Dedifferentiated amniotic fluid mesenchymal stem cell (primary cell): ENCODE data around the gene RBM4.
"Not testable (repeated sequence)": the region's sequence is repeated elsewhere in the genome, so short reads cannot be mapped to it uniquely, and the experiment has no call there.

Experiments
- DNase-seq: peaks from one replicate; pipeline ENCODE4 v3.0.0-alpha.2; 2016; ENCODE audit errors: extremely low spot score

RBM4 gene

DNA sequence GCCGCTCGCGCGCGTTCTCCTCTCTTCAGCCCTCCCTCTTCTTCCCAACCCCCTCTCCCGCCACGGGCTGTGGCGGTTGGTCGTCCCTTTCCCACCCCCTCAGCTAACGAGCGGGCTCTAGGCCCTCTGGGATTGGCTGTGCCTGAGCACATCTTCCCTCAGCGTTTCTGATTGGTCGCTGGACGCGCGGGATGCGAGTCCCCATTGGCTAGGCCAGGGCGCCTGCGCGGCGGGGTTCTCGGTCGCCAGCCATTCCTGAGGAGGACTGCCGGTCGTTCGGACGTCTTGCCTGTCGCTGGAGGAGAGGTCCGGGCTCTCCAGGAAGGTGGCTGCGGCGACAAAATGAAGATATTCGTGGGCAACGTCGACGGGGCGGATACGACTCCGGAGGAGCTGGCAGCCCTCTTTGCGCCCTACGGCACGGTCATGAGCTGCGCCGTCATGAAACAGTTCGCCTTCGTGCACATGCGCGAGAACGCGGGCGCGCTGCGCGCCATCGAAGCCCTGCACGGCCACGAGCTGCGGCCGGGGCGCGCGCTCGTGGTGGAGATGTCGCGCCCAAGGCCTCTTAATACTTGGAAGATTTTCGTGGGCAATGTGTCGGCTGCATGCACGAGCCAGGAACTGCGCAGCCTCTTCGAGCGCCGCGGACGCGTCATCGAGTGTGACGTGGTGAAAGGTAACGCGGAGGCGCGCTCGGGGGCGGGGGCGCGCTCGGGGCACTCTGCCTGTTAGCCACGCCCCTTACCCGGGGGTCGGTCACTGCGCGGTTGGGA lies 21.9 kb upstream of the RBM4 start, which contains the start of gene RBM14:
Gene RBM14 (plus strand): TSS at position 252 of the 776 bp plus-strand sequence. CDS start 91 bp downstream, at position 343.
- peak; percentile 99 for DNase-seq

DNA sequence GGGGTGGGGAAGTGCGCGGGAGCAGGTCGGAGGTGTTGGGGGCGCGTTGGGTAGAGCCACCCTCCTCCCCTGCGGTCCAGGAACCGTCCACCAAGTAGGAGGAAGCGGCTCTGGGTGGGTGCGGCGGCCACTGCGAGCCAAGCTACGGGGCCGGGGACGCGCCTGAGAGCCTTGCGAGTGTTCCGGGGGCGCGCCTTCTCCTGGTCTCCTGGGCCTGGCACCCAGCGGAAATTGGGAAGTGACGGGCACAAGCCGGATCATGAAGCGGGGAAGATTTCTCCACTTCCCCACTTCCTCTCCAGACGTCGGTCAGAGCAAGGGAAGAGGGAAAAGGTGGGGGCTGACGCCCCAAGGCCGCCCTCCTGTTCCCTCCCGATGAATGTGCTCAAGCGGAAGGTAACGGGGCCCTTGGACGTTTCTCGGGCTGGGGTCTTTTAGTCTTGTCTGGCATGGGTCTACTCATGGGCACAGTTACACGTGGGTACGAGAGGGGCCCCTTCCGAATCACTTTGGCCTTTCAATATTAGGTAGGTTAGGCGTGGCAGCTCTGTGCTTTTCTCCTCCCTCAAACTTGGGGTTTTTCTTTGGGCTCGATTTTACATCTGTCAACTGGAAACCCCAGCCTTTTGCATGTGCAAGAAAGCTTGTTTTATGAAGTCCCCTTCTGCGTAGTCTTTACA lies 21.2 kb upstream of the RBM4 start:
- peak; percentile 34 for DNase-seq

DNA sequence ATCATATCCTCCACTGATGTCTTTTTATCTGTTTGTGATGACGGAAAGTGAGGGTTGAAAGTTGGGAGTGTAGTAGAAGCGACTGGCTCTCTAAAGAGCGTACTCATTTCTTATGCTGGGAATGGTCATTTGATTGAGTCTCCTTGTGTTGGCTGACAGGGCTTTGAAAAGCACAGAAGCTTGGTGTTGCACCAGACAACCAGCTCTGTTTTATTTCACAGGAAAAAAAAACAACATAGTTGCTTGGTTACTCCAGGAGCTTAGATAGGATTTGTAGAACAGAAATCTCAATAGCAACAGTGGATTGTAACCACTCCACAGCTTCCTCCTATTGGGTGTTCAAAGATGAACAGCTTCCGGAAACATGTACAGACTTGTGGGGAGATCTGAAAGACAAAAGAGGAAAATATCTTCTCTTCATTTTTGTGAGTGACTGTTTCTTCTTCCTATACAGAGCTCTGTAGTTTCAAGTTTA lies 19.4 kb upstream of the RBM4 start:
- peak; percentile 83 for DNase-seq

- DNase-seq = no peak
Measured at GRCh38 chr11:66624450-66624849, 14.1 kb upstream of the RBM4 start.

DNA sequence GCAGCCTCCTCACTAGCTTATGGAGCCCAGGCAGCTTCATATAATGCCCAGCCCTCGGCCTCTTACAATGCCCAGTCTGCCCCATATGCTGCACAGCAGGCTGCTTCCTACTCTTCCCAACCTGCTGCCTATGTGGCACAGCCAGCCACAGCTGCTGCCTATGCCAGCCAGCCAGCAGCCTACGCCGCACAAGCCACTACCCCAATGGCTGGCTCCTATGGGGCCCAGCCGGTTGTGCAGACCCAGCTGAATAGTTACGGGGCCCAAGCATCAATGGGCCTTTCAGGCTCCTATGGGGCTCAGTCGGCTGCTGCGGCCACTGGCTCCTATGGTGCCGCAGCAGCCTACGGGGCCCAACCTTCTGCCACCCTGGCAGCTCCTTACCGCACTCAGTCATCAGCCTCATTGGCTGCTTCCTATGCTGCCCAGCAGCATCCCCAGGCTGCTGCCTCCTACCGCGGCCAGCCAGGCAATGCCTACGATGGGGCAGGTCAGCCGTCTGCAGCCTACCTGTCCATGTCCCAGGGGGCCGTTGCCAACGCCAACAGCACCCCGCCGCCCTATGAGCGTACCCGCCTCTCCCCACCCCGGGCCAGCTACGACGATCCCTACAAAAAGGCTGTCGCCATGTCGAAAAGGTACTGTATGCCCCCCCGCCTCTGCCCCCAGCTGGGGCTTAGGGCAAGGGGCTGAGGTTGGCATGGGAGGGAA lies 13.3 kb upstream of the RBM4 start:
- no peak for DNase-seq

DNA sequence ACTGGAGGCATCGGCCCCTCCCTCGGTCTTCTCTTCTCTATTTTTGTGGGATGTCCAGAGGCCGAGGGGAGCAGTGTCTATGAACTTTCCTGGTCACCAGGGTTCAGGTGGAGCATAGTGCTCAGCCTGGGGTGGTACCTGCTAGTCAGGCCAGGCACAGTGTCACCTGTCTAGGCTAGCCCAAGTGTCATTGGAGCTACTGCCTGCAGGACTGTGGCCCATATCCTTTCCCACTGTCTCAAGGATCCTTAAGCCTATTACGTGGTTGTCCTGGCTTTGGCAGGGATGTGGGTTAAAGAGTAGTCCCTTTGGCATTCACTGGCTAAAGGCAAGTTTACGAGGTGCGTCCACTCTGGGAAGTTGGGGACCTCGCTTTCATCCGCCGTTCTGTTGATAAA lies 12.8 kb upstream of the RBM4 start:
- DNase-seq = no peak

GRCh38 chr11:66626382-66626781 lies 12.1 kb upstream of the RBM4 start:
- DNase-seq = no peak

- DNase-seq = no peak
Measured at GRCh38 chr11:66626926-66627325, 11.6 kb upstream of the RBM4 start.

DNA sequence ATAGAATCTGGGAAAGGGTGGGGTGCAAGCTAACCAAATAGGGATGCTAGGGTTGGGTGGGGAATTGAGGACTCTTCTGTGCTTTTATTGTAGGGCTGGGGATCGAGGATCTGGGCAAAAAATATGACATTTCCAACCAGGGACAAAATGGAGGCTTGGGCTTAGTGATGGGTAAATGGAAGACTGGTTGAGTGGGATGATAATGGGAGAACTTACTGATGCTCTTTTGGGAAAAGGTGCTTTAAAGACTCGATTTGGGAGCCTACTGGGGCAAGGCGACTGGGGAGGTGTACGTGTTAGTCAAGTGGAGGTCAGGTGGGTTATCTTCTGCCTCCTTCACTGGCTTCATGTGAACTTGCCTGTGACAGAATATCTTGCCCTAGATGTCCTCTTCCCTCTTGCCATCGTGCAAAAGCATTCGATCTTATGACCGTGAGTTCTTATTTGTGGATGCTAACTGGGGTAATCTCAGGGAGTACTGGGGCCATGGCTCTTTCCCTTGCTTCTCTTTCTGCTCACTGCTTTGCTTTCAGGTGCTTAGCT lies 10.4 kb upstream of the RBM4 start:
- no peak for DNase-seq

GRCh38 chr11:66629356-66629755 lies 9.1 kb upstream of the RBM4 start:
- no peak for DNase-seq

GRCh38 chr11:66631883-66632282 lies 6.6 kb upstream of the RBM4 start:
- DNase-seq = no peak

DNA sequence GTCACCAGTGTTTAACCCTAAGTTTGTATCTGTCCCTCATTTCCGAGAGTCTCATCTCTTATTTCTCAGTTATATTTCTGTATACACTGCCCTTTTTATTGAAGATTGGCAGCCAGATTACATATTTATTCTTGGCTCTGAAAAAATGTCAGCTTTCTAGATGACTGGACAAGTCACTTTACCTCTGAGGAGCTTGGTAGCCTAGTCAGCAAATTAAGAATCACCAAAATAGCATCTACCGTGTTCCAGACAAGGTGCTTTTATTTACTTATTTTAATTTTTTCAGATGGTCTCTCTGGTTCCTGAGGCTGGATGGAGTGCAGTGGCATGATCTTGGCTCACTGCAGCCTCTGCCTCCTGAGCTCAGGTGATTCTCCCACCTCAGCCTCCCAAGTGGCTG lies 5.6 kb upstream of the RBM4 start:
- DNase-seq = no peak

- DNase-seq = no peak
Measured at GRCh38 chr11:66636411-66636810, 2.1 kb upstream of the RBM4 start.

- DNase-seq = no peak
Measured at GRCh38 chr11:66637557-66638176, 836 bp upstream of the RBM4 start.

- DNase-seq = peak; percentile 41
Measured at GRCh38 chr11:66639066-66639813, 737 bp downstream of the RBM4 start.

- not testable (repeated sequence) for DNase-seq
Measured at GRCh38 chr11:66639814-66640340, 1.4 kb downstream of the RBM4 start.

DNA sequence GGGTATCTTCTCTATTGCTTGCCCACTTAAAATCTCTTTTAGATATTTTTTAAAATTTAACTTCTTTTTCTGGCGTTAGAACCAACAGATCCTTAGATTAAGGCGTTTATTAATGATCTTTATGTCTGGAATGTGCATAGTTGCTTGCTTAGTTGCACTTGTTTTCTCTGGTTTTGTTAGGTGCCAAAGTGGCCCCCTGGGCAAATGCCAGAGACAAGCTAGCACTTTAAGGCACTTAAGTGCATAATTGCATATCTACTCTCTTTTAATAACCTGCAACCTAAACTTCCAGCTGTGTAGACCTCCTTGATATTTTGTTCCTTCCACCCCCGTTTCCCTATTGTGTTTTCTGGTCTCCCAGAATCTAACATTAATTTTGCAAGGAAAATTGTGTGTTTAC lies 3.3 kb downstream of the RBM4 start:
- DNase-seq = no peak

DNA sequence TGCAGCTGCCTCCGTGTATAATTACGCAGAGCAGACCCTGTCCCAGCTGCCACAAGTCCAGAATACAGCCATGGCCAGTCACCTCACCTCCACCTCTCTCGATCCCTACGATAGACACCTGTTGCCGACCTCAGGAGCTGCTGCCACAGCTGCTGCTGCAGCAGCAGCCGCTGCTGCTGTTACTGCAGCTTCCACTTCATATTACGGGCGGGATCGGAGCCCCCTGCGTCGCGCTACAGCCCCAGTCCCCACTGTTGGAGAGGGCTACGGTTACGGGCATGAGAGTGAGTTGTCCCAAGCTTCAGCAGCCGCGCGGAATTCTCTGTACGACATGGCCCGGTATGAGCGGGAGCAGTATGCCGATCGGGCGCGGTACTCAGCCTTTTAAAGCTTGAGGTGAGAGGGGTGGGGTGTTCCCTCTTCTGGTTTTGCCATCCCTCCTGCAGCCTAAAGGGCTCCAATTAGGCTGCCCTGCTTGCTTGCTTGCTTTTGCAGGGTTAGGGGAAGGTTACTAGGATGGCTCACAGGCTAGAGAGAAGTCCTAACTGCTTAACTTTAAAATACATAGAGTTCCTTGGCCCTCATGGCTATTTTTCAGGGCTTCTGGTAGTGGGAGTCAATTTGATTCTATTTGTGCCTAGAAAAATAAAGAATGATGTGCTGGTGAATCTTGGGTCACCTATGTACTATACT lies 5.4 kb downstream of the RBM4 start:
- DNase-seq = no peak

DNA sequence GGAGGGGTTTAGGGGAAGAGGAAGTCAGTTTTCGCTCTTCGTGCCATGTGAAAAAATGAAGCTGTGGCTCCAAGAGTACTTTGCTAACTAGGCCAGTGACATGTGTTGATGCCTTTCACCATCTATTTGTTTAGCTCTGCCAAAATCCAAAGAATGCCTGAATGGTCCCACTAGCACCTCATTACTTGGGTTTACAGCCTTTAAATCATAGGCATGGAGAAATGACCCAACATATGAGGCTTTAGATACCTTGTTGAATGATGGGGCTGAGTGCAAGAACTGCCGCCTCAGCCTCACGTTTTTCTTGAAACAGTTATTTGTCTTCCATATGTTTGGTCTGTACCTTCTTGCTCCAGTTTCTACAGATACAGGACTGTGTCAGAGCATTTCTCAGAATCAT lies 8.3 kb downstream of the RBM4 start:
- DNase-seq = no peak

- DNase-seq = no peak
Measured at GRCh38 chr11:66649903-66650302, 11.4 kb downstream of the RBM4 start.
